K562 (cell line): ENCODE results near the gene SLC18A3. TPM values are rescaled to one million over a fixed set of nuclear protein-coding genes. Genes with fewer than 3 reads are reported as not detected.

ENCODE experiments used
- ATAC-seq: fragments of 200-7000 bp; cut with Tn5 transposase; 3 replicates; pipeline ENCODE4 v1.9.1; 2020; ENCODE audit warnings: moderate library complexity
- BruUV-seq: library from RNA; stranded (reverse); fragments of 400-500 nt; replicated peaks from 2 replicates; lab custom pipeline; 2021; lab: Mats Ljungman, UMichigan
- CTCF ChIA-PET: fragments of 300-600 bp; formaldehyde crosslinking; extraction: SDS; loops from one replicate; lab custom pipeline; 2021; ENCODE audit warnings: low intra/inter-chr PET ratio; lab: Yijun Ruan, JAX
- POLR2A ChIA-PET: fragments of 300-600, 350-650 bp; sonication (Branson Sonifier 250); formaldehyde crosslinking; extraction: SDS; loops from one replicate; lab custom pipeline; 2021; ENCODE audit warnings: antibody characterized with exemption, inconsistent platforms; lab: Yijun Ruan, JAX
- DNase-seq, 4 experiments: peaks; one replicate each; pipeline versions ENCODE4 v3.0.0 to v3.0.0-alpha.2; 2011 to 2018; ENCODE audit warnings: low spot score in 3 of 4, mixed read lengths in 3 of 4; ENCODE audit errors: extremely low read depth in 1 of 4
- FAIRE-seq: peaks from 2 replicates; lab custom pipeline; 2011; peaks lifted over from hg19 to GRCh38; lab: Jason Lieb, UNC
- H2AFZ ChIP-seq: 2 replicates; pipeline ENCODE4 v1.6.0; 2011; ENCODE audit warnings: low read depth, low read length, control low read depth, inconsistent platforms
- H3K27ac ChIP-seq: fragments of 200-600 bp; 3 replicates; pipeline ENCODE4 v1.8.0; 2011; ENCODE audit warnings: low read depth, mild to moderate bottlenecking, control low read depth, inconsistent platforms, low read length, moderate library complexity, mixed read lengths; ENCODE audit errors: extremely low read depth
- H3K27me3 ChIP-seq, 2 experiments: fragments of 300-600 bp in 1 of 2; 2 replicates in 1 of 2; 3 replicates in 1 of 2; pipeline versions ENCODE4 v1.6.0 to v1.8.0; 2011; ENCODE audit warnings: inconsistent platforms in 2 of 2, low read length in 2 of 2, mild to moderate bottlenecking in 1 of 2, mixed read lengths in 1 of 2, moderate library complexity in 1 of 2; ENCODE audit not compliant: control insufficient read depth in 2 of 2, insufficient read depth in 2 of 2
- H3K36me3 ChIP-seq: fragments of 300-600 bp; 3 replicates; pipeline ENCODE4 v1.8.0; 2011; ENCODE audit warnings: mild to moderate bottlenecking, low read length, inconsistent platforms; ENCODE audit not compliant: control insufficient read depth, insufficient read depth
- H3K4me1 ChIP-seq, 2 experiments: fragments of 200-600 bp in 1 of 2; replicated peaks in 1 of 2; 2 replicates in 1 of 2; 3 replicates in 1 of 2; pipeline versions ENCODE4 v1.5.1 to v1.8.0; 2011; ENCODE audit warnings: inconsistent platforms in 2 of 2, low read length in 2 of 2, mild to moderate bottlenecking in 1 of 2, mixed read lengths in 1 of 2, moderate library complexity in 1 of 2; ENCODE audit not compliant: control insufficient read depth in 2 of 2, insufficient read depth in 2 of 2
- H3K4me2 ChIP-seq: 2 replicates; pipeline ENCODE4 v1.6.1; 2011; ENCODE audit warnings: low read length, control low read depth, inconsistent platforms, mixed read lengths; ENCODE audit not compliant: insufficient read depth
- H3K4me3 ChIP-seq: fragments of 200-600 bp; sonication (generic), shearing (Covaris generic); 2 replicates; pipeline ENCODE4 v1.5.1; 2016; ENCODE audit warnings: control low read depth, inconsistent platforms
- H3K79me2 ChIP-seq: fragments of 200-600 bp; 3 replicates; pipeline ENCODE4 v1.8.0; 2011; ENCODE audit warnings: low read length, inconsistent platforms; ENCODE audit not compliant: control insufficient read depth, insufficient read depth
- H3K9ac ChIP-seq, 2 experiments: 2 replicates each; pipeline versions ENCODE4 v1.6.0 to v1.6.1; 2011; ENCODE audit warnings: low read depth in 2 of 2, low read length in 2 of 2, control low read depth in 1 of 2, inconsistent platforms in 1 of 2, mild to moderate bottlenecking in 1 of 2, mixed read lengths in 1 of 2; ENCODE audit not compliant: insufficient read depth in 1 of 2
- H3K9me1 ChIP-seq: one replicate; pipeline ENCODE4 v1.6.0; 2011; ENCODE audit warnings: inconsistent platforms, mild to moderate bottlenecking, low read length, moderate library complexity; ENCODE audit not compliant: control insufficient read depth, insufficient read depth
- H3K9me3 ChIP-seq: replicated peaks from 2 replicates; pipeline ENCODE4 v1.5.1; 2011; ENCODE audit warnings: low read depth, low read length, inconsistent platforms; ENCODE audit not compliant: control insufficient read depth, insufficient read depth
- H4K20me1 ChIP-seq: replicated peaks from 2 replicates; pipeline ENCODE4 v1.6.1; 2011; ENCODE audit warnings: low read length, inconsistent platforms, mixed read lengths; ENCODE audit not compliant: control insufficient read depth, insufficient read depth
- GABPB1 ChIP-seq: sonication (generic); formaldehyde crosslinking; IDR thresholded peaks from 2 replicates; pipeline ENCODE4 v1.8.0; 2022; ENCODE audit warnings: mild to moderate bottlenecking, missing genetic modification reagents
- NBN ChIP-seq: fragments of 450-650 bp; IDR thresholded peaks from 2 replicates; pipeline ENCODE4 v1.6.1; 2016; ENCODE audit warnings: low read depth, mild to moderate bottlenecking
- PHB ChIP-seq: fragments of 250-450 bp; sonication (Bioruptor Pico); IDR thresholded peaks from 2 replicates; pipeline ENCODE4 v1.5.0; 2021
- SOX6 ChIP-seq: fragments of 450-650 bp; IDR thresholded peaks from 2 replicates; pipeline ENCODE4 v1.6.1; 2014; ENCODE audit warnings: mild to moderate bottlenecking
- WGBS: fragments of 100-300 bp; shearing (Covaris generic); methylation state at CpG from one replicate; pipeline ENCODE4 v1.1.6; 2016; ENCODE audit warnings: low coverage, mixed read lengths; ENCODE audit not compliant: insufficient coverage; ENCODE audit errors: missing lambda C conversion rate; 5-methylcytosine and 5-hydroxymethylcytosine counted together
- in situ Hi-C: fragments of 300-500 bp; cut with MboI; formaldehyde crosslinking; loops from 4 replicates; pipeline ENCODE4 v1.15.0; 2018; ENCODE audit warnings: inconsistent platforms, mixed read lengths
- intact Hi-C: fragments of 100-400 bp; cut with micrococcal nuclease; formaldehyde crosslinking; loops from 2 replicates; pipeline ENCODE4 v1.14.2; 2022
- polyA plus RNA-seq, 8 experiments: library from polyadenylated mRNA; depleted of rRNA in 4 of 8; stranded (reverse) in 5 of 8; unstranded in 3 of 8; fragments of >200 nt; fragmentation: Nextera tagmentation in 2 of 8; fragmentation: Illumina TruSeq in 1 of 8; extraction: Ambion mirVana in 2 of 8; extraction: Trizol in 1 of 8; gene quantifications; 2 replicates each; pipeline versions ENCODE4 v1.2.1 to v1.2.3, GENCODE V29; 2011 to 2014; ENCODE audit warnings: inconsistent platforms in 1 of 8, missing spikeins in 1 of 8
- total RNA-seq, 7 experiments: library from RNA; depleted of rRNA in 6 of 7; stranded (reverse); fragments of >200 nt in 6 of 7; fragmentation: Illumina TruSeq in 2 of 7; extraction: Trizol in 2 of 7; gene quantifications; 2 replicates each; pipeline versions ENCODE4 v1.2.1 to v1.2.3, GENCODE V29; 2011 to 2021; ENCODE audit warnings: low replicate concordance in 1 of 7
- TF ChIP-seq, protein P1 (sequence below): fragments of 250-450 bp; sonication (Bioruptor Pico); IDR thresholded peaks from 2 replicates; pipeline ENCODE4 v1.8.0; 2021; ENCODE audit warnings: moderate library complexity, mild to moderate bottlenecking, inconsistent platforms

SLC18A3 gene
- total and polyA plus RNA-seq, 9 of the 15 experiments (the other 6 are each of a cell fraction or from before 2014, with no cell fraction given) = not detected

DNA sequence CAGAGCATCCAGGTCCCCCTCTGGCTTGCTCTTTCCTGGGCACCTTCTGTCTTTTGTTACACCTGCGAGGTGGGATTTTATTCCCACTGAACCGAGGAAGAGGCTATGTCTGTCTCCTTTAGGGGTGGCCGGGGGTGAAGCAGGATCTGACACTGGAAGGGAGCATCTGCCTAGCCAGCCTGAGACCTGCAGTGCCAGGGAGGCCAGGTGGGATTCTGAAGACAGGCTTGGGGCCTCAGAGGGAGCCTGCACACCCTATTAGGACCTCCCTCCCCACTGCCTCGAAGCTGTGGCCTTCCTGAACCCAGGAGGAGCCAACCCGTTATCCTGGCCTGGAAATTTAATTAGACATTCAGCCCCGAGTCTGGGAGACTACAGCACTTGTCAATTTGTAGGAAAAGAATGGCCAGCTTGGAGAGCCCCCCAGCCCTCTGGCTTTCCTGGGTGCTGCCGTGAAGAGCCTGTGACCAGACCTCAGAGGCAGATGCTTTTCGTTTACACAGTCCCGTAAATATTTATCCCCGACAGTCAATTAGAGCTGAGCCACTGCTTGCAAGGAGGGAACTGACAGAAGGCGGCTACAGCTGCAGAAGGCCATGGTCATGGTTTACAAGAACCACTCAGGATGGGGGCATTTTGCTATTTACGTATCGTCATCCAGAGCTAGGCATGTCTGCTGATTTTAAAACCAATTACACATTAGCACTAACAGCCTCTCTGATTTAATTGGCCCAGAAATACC, 23.4 kb downstream of the SLC18A3 start:
- 0% methylated on average over 13 of the region's 13 CpGs for WGBS
- in situ Hi-C loops (no loop called here), intact Hi-C loops (no loop called here)
- FAIRE-seq = no peak
- ATAC-seq = no peak; the same call in 2 of the 3 replicates
- Histone ChIP-seq H3K4me3 (no peak overlapping the region), H3K36me3 (no peaks in the 10 kb centered on the region), H3K9ac (no peak overlapping the region), H3K4me1 (0 out of 5 replicates have a peak, but pooled peaks cover 0 to 3% of the 10 kb centered on the region in 2 experiments), H2AFZ (no peak overlapping the region), H3K27ac (no peak overlapping the region), H3K9me1 (no peaks in the 10 kb centered on the region), H3K9me3 (no peaks in the 10 kb centered on the region), H3K27me3 (peaks cover 9 to 44% of the 10 kb centered on the region in 2 experiments; a peak in 3 of 5 replicates), H3K79me2 (no peaks in the 10 kb centered on the region), H3K4me2 (no peak overlapping the region)
- no TSS peak for BruUV-seq
- CTCF ChIA-PET = no interaction called here
- POLR2A ChIA-PET = interaction anchor here (1.6 kb wide), 1 partner anchor 58 kb away, joined by 4 read pairs; no protein-coding TSS in a partner anchor
- DNase-seq = no peak
- no peak for TF ChIP-seq NBN
- TF ChIP-seq, protein P1, sequence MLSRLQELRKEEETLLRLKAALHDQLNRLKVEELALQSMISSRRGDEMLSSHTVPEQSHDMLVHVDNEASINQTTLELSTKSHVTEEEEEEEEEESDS (CRISPR knock-in tag) = no peak
- TF ChIP-seq SOX6 = no peak
- no peak for TF ChIP-seq PHB
- TF ChIP-seq GABPB1 (CRISPR knock-in tag) = no peak
- TF ChIP-seq, all 486 proteins: peak for 0
- no peaks in the 10 kb centered on the region for H4K20me1 ChIP-seq
